Activated B cell treated with CpG ODN at 0.5 μM for 24 hours (primary cell): ENCODE data around the gene SLC28A1. TPM values are rescaled to one million over a fixed set of nuclear protein-coding genes. Genes with fewer than 3 reads are reported as not detected.

ENCODE experiments used
- ATAC-seq: fragments of 200-7000 bp; cut with Tn5 transposase; one replicate; pipeline ENCODE4 v1.10.0; 2021; ENCODE audit warnings: low read depth, mild to moderate bottlenecking, moderate library complexity
- CTCF ChIA-PET: fragments of 350-600 bp; sonication (Branson Sonifier 250); formaldehyde crosslinking; loops from one replicate; lab custom pipeline; 2021; ENCODE audit warnings: antibody characterized with exemption; lab: Charles Lee
- POLR2A ChIA-PET: fragments of 350-600 bp; sonication (Branson Sonifier 250); formaldehyde crosslinking; loops from one replicate; lab custom pipeline; 2021; ENCODE audit warnings: antibody characterized with exemption; lab: Charles Lee
- DNase-seq: peaks from one replicate; pipeline ENCODE4 v3.0.0; 2022
- H3K27ac Mint-ChIP-seq: one replicate; pipeline ENCODE4 v1.8.0; 2020; ENCODE audit warnings: mixed read lengths
- H3K27me3 Mint-ChIP-seq: one replicate; pipeline ENCODE4 v1.8.0; 2021; ENCODE audit warnings: mixed read lengths
- H3K36me3 Mint-ChIP-seq: one replicate; pipeline ENCODE4 v1.8.0; 2021; ENCODE audit warnings: low read depth, mixed read lengths
- H3K4me1 Mint-ChIP-seq: one replicate; pipeline ENCODE4 v1.8.0; 2021; ENCODE audit warnings: mixed read lengths
- H3K4me3 Mint-ChIP-seq: one replicate; pipeline ENCODE4 v1.8.0; 2020; ENCODE audit warnings: mild to moderate bottlenecking, mixed read lengths
- H3K9me3 Mint-ChIP-seq: one replicate; pipeline ENCODE4 v1.8.0; 2020; ENCODE audit warnings: mixed read lengths
- intact Hi-C: fragments of 100-400 bp; cut with micrococcal nuclease; formaldehyde crosslinking; loops from one replicate; pipeline ENCODE4 v1.15.1; 2024
- total RNA-seq: library from RNA; stranded (reverse); gene quantifications from 2 replicates; pipeline ENCODE4 v1.2.3, GENCODE V29; 2022
- TF ChIP-seq, protein P1 (sequence below): fragments of 200-600 bp; IDR thresholded peaks from one replicate; pipeline ENCODE4 v1.8.0; 2022; ENCODE audit warnings: antibody characterized with exemption, mild to moderate bottlenecking

SLC28A1 gene
- total RNA-seq, 1 donor from 2014 or later = not detected

DNA sequence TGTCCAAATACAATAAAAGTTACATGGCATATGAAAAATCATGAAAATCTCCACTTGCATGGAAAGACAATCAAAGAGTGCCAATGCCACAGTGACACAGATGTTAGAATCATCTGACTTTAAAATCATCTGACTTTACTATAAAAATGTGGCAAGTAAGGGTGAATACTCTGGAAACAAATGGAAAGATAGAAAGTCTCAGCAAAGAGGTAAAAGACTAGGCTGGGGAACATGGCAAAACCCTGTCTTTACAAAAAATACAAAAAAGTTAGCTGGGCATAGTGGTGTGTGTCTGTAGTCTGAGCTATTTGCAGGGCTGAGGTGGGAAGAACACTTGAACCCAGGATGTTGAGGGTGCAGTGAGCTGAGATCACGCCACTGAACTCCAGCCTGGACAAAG lies 38.2 kb upstream of the SLC28A1 start:
- Mint-ChIP-seq H3K4me1 (no peaks in the 10 kb centered on the region), H3K27me3 (no peaks in the 10 kb centered on the region), H3K36me3 (peaks cover 2% of the 10 kb centered on the region), H3K27ac (no peak overlapping the region), H3K9me3 (peaks cover 16% of the 10 kb centered on the region), H3K4me3 (no peak overlapping the region)
- ChIA-PET CTCF (interaction anchor here (0.7 to 1.5 kb wide), 2 partner anchors 164 to 191 kb away, joined by 3 read pairs; no protein-coding TSS in a partner anchor), POLR2A (no interaction called here)
- TF ChIP-seq, protein P1, sequence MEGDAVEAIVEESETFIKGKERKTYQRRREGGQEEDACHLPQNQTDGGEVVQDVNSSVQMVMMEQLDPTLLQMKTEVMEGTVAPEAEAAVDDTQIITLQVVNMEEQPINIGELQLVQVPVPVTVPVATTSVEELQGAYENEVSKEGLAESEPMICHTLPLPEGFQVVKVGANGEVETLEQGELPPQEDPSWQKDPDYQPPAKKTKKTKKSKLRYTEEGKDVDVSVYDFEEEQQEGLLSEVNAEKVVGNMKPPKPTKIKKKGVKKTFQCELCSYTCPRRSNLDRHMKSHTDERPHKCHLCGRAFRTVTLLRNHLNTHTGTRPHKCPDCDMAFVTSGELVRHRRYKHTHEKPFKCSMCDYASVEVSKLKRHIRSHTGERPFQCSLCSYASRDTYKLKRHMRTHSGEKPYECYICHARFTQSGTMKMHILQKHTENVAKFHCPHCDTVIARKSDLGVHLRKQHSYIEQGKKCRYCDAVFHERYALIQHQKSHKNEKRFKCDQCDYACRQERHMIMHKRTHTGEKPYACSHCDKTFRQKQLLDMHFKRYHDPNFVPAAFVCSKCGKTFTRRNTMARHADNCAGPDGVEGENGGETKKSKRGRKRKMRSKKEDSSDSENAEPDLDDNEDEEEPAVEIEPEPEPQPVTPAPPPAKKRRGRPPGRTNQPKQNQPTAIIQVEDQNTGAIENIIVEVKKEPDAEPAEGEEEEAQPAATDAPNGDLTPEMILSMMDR = no peak
- no peak for DNase-seq
- ATAC-seq = no peak
- intact Hi-C loops = no loop called here

DNA sequence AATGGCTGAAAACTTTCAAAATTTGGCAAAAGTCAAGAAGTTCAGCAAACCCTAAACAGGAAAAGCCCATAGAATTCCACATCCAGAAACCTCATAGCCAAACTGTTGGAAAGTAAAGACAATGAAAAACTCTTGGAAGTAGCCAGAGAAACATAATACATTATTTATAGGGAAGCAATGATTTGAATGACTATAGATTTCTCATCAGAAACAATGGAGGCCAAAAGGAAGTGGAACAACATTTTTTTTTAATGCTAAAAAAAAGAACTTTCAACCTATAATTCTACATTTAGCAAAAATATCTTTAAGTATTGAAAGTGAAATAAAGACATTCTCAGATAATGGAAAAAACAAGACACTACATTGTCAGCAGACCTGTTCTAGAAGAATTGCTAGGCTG lies 37.1 kb upstream of the SLC28A1 start:
- Mint-ChIP-seq H3K36me3 (peaks cover 2% of the 10 kb centered on the region), H3K27ac (no peak overlapping the region), H3K4me1 (no peaks in the 10 kb centered on the region), H3K9me3 (peaks cover 16% of the 10 kb centered on the region), H3K4me3 (no peak overlapping the region), H3K27me3 (no peaks in the 10 kb centered on the region)
- intact Hi-C loops = no loop called here
- no peak for ATAC-seq
- no peak for DNase-seq
- CTCF ChIA-PET = no interaction called here
- POLR2A ChIA-PET = no interaction called here
- TF ChIP-seq, protein P1 = no peak

DNA sequence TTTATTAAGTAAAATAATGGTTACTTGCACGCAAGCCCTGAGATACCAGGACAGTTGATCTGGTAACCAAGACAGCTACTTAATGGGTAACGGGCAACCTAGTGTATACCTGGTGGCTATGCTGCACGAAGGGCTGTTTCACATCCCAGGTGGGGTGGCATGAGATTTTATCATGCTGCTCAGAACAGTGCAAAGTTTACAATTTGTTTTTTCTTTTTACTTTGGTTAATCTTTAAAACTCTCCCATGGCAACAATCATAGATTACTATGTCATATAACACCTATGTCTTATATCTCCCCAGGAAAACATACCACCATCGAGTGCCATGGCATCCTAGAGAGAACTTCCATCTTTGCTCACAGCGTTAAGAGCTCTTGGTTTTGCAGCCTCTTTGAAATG lies 32.2 kb upstream of the SLC28A1 start:
- H3K9me3 Mint-ChIP-seq = peaks cover 9% of the 10 kb centered on the region
- no peaks in the 10 kb centered on the region for H3K4me1 Mint-ChIP-seq
- DNase-seq = no peak
- H3K4me3 Mint-ChIP-seq = no peak overlapping the region
- POLR2A ChIA-PET = no interaction called here
- H3K27me3 Mint-ChIP-seq = no peaks in the 10 kb centered on the region
- CTCF ChIA-PET = no interaction called here
- intact Hi-C loops = no loop called here
- no peaks in the 10 kb centered on the region for H3K36me3 Mint-ChIP-seq
- ATAC-seq = no peak
- no peak overlapping the region for H3K27ac Mint-ChIP-seq
- TF ChIP-seq, protein P1 = no peak

DNA sequence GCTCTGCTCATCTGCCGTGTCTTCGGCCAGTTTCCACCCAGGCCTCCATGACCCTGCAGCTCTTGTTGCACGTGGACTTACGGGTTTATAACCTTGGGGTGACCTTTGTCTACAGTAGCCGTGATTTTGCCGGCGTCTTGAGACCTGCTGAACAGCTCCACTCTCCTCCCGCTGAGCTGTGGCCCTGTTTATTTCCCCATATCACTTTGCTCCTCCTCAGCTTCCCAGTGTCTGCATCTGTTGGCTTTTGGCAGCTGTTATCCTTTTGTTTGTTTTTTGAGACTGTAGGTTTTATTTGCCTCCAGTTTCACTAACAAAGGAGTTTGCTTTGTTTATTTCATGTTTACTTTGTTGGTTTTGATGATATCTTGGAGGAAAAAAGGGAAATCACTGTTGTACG lies 29.3 kb upstream of the SLC28A1 start:
- POLR2A ChIA-PET = no interaction called here
- TF ChIP-seq, protein P1 = no peak
- Mint-ChIP-seq H3K4me3 (no peak overlapping the region), H3K36me3 (no peaks in the 10 kb centered on the region), H3K27me3 (no peaks in the 10 kb centered on the region), H3K4me1 (no peaks in the 10 kb centered on the region), H3K9me3 (no peaks in the 10 kb centered on the region), H3K27ac (no peak overlapping the region)
- CTCF ChIA-PET = no interaction called here
- ATAC-seq = no peak
- intact Hi-C loops = no loop called here
- DNase-seq = no peak

DNA sequence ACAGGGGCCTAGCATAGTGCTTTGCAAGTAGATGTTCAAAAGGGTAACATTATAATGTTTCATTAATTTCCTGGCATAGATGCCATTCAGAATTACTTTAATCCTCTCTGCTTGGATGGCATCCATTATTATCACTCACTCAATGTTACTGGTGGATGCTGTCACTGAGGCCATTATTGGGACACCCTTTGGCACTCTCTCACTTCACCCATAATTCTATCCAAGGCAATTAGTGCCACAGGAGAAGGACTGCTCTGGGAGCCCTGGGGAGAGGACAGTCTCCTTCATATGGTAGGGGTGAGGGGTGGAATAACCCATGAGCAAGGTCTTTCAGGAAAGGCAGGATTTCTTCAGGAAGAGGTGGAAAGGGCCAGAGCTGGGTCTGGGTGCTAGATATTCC lies 28.7 kb upstream of the SLC28A1 start:
- Mint-ChIP-seq H3K36me3 (no peaks in the 10 kb centered on the region), H3K27ac (no peak overlapping the region), H3K9me3 (no peaks in the 10 kb centered on the region), H3K4me3 (no peak overlapping the region), H3K27me3 (no peaks in the 10 kb centered on the region), H3K4me1 (no peaks in the 10 kb centered on the region)
- intact Hi-C loops = no loop called here
- no peak for DNase-seq
- CTCF ChIA-PET = no interaction called here
- no peak for ATAC-seq
- POLR2A ChIA-PET = no interaction called here
- TF ChIP-seq, protein P1 = no peak
